HepG2 (cell line): ENCODE measurements around the gene IRF3. TPM values are rescaled to one million over a fixed set of nuclear protein-coding genes. Genes with fewer than 3 reads are reported as not detected.

Experiments used
- ATAC-seq: fragments of 200-7000 bp; cut with Tn5 transposase; 3 replicates; pipeline ENCODE4 v1.9.1; 2020; ENCODE audit warnings: mild to moderate bottlenecking, moderate library complexity
- BruUV-seq: library from RNA; stranded (reverse); fragments of 400-500 nt; replicated peaks from 2 replicates; lab custom pipeline; 2021; lab: Mats Ljungman, UMichigan
- CTCF ChIA-PET: fragments of 300-600 bp; formaldehyde crosslinking; extraction: SDS; loops from one replicate; lab custom pipeline; 2021; ENCODE audit warnings: low total read pairs, inconsistent platforms, low intra/inter-chr PET ratio; lab: Yijun Ruan, JAX
- POLR2A ChIA-PET: fragments of 350-600 bp; sonication (Branson Sonifier 250); formaldehyde crosslinking; loops from one replicate; lab custom pipeline; 2020; ENCODE audit warnings: antibody characterized with exemption, inconsistent platforms; lab: Yijun Ruan, JAX
- DNase-seq: peaks from one replicate; pipeline ENCODE4 v3.0.0-alpha.2; 2015; ENCODE audit warnings: low spot score
- FAIRE-seq: peaks from 3 replicates; lab custom pipeline; 2011; peaks lifted over from hg19 to GRCh38; lab: Jason Lieb, UNC
- H2AFZ ChIP-seq: one replicate; pipeline ENCODE4 v1.6.1; 2011; ENCODE audit warnings: low read length, inconsistent platforms
- H3K27ac ChIP-seq: fragments of 300-600 bp; 3 replicates; pipeline ENCODE4 v1.8.0; 2011; ENCODE audit warnings: mixed run types, mild to moderate bottlenecking, mixed read lengths, low read length, inconsistent platforms; ENCODE audit not compliant: insufficient read depth; ENCODE audit errors: extremely low read length
- H3K27me3 ChIP-seq, 2 experiments: fragments of 200-600 bp in 1 of 2; 2 replicates in 1 of 2; 3 replicates in 1 of 2; pipeline versions ENCODE4 v1.6.0 to v1.8.0; 2011; ENCODE audit warnings: low read length in 2 of 2, mild to moderate bottlenecking in 2 of 2, moderate library complexity in 2 of 2, inconsistent platforms in 1 of 2; ENCODE audit not compliant: insufficient read depth in 2 of 2, control insufficient read depth in 1 of 2
- H3K36me3 ChIP-seq, 2 experiments: fragments of 200-600 bp in 1 of 2; replicated peaks in 1 of 2; 2 replicates in 1 of 2; 3 replicates in 1 of 2; pipeline versions ENCODE4 v1.5.1 to v1.8.0; 2011; ENCODE audit warnings: low read length in 2 of 2, inconsistent platforms in 1 of 2; ENCODE audit not compliant: insufficient read depth in 2 of 2, control insufficient read depth in 1 of 2
- H3K4me1 ChIP-seq: 2 replicates; pipeline ENCODE4 v1.5.1; 2012; ENCODE audit warnings: low read length, inconsistent platforms; ENCODE audit not compliant: insufficient read depth
- H3K4me2 ChIP-seq: 2 replicates; pipeline ENCODE4 v1.6.0; 2011; ENCODE audit warnings: low read depth, low read length, inconsistent platforms
- H3K4me3 ChIP-seq, 3 experiments: fragments of 200-600 bp in 1 of 3; sonication (generic), shearing (Covaris generic) in 1 of 3; replicated peaks in 1 of 3; 2 replicates each; pipeline ENCODE4 v1.5.1; 2011 to 2016; ENCODE audit warnings: low read length in 3 of 3, inconsistent platforms in 2 of 3, low read depth in 2 of 3, mild to moderate bottlenecking in 2 of 3, control low read depth in 1 of 3, mixed read lengths in 1 of 3; ENCODE audit not compliant: insufficient read depth in 1 of 3
- H3K79me2 ChIP-seq: one replicate; pipeline ENCODE4 v1.6.1; 2011; ENCODE audit warnings: low read length, inconsistent platforms; ENCODE audit not compliant: insufficient read depth
- H3K9ac ChIP-seq: 2 replicates; pipeline ENCODE4 v1.6.0; 2011; ENCODE audit warnings: mild to moderate bottlenecking, low read depth, low read length, inconsistent platforms; ENCODE audit not compliant: insufficient read depth
- H3K9me3 ChIP-seq: 2 replicates; pipeline ENCODE4 v1.5.1; 2012; ENCODE audit warnings: mild to moderate bottlenecking, low read length
- H4K20me1 ChIP-seq: 2 replicates; pipeline ENCODE4 v1.6.0; 2011; ENCODE audit warnings: inconsistent platforms, mild to moderate bottlenecking, low read length, moderate library complexity; ENCODE audit not compliant: insufficient read depth
- AGO2 ChIP-seq: fragments of 200-400 bp; formaldehyde crosslinking; optimal IDR thresholded peaks from 2 replicates; pipeline ENCODE3; 2017; ENCODE audit warnings: mild to moderate bottlenecking, low read depth, low read length, moderate library complexity
- HBP1 ChIP-seq: IDR thresholded peaks from 2 replicates; pipeline ENCODE4 v1.6.1; 2016; ENCODE audit warnings: low read depth, control low read depth
- POLR2G ChIP-seq: fragments of 200-400 bp; formaldehyde crosslinking; IDR thresholded peaks from 2 replicates; pipeline ENCODE4 v1.6.1; 2018; ENCODE audit warnings: mild to moderate bottlenecking, low read depth, low read length, moderate library complexity
- RBM22 ChIP-seq: fragments of 200-400 bp; formaldehyde crosslinking; optimal IDR thresholded peaks from 2 replicates; pipeline ENCODE3; 2017; ENCODE audit warnings: mild to moderate bottlenecking, low read length, moderate library complexity
- SNAI1 ChIP-seq: sonication (generic); formaldehyde crosslinking; IDR thresholded peaks from 2 replicates; pipeline ENCODE4 v1.5.0; 2020; ENCODE audit warnings: mild to moderate bottlenecking, missing genetic modification reagents, borderline replicate concordance
- SSRP1 ChIP-seq: IDR thresholded peaks from 2 replicates; pipeline ENCODE4 v1.6.1; 2016; ENCODE audit warnings: control low read depth
- ZNF138 ChIP-seq: sonication (generic); formaldehyde crosslinking; IDR thresholded peaks from 2 replicates; pipeline ENCODE4 v1.5.0; 2020; ENCODE audit warnings: mild to moderate bottlenecking, low read depth, missing genetic modification reagents
- ZNF629 ChIP-seq: sonication (generic); formaldehyde crosslinking; conservative IDR thresholded peaks from 2 replicates; pipeline ENCODE4 v1.5.0; 2020; ENCODE audit warnings: missing genetic modification reagents
- ZSCAN31 ChIP-seq: sonication (generic); formaldehyde crosslinking; IDR thresholded peaks from 2 replicates; pipeline ENCODE4 v1.5.0; 2020; ENCODE audit warnings: low read depth, mild to moderate bottlenecking, missing genetic modification reagents
- WGBS: methylation state at CpG from one replicate; pipeline ENCODE4 v1.1.6; 2017; ENCODE audit warnings: low lambda C conversion rate; 5-methylcytosine and 5-hydroxymethylcytosine counted together
- in situ Hi-C: cut with HindIII; loops from 2 replicates; pipeline ENCODE4 v1.10.0; 2017; ENCODE audit warnings: low pct_unique_long_range_greater_than_20kb; ENCODE audit not compliant: extremely low pct_ligation_motif_present
- intact Hi-C: fragments of 100-400 bp; cut with micrococcal nuclease; formaldehyde crosslinking; loops from one replicate; pipeline ENCODE4 v1.10.0; 2022; ENCODE audit not compliant: unreplicated experiment
- polyA plus RNA-seq, 8 experiments: library from polyadenylated mRNA; depleted of rRNA in 3 of 8; stranded (reverse) in 7 of 8; unstranded in 1 of 8; fragments of >200 nt; fragmentation: Illumina TruSeq in 4 of 8; extraction: Trizol in 4 of 8; gene quantifications; 2 replicates each; pipeline versions ENCODE4 v1.2.1 to v1.2.3, GENCODE V29; 2011 to 2016; ENCODE audit warnings: low read depth in 4 of 8, missing spikeins in 1 of 8, mixed read lengths in 1 of 8; ENCODE audit not compliant: insufficient read depth in 1 of 8
- total RNA-seq, 5 experiments: library from RNA; depleted of rRNA; stranded (reverse); fragments of >200 nt; fragmentation: Illumina TruSeq; extraction: Trizol; gene quantifications; 2 replicates each; pipeline ENCODE4 v1.2.3, GENCODE V29; 2016; ENCODE audit warnings: low read depth in 1 of 5

Gene IRF3
- total and polyA plus RNA-seq, 2 of the 13 experiments (the other 11 are each of a cell fraction or from before 2014, with no cell fraction given): 61.9 to 65.5 TPM

GRCh38 chr19:49631610-49632192 lies 34.0 kb downstream of the IRF3 start:
- H3K9ac ChIP-seq: no peak overlapping the region
- H2AFZ ChIP-seq: no peak overlapping the region
- H3K36me3 ChIP-seq: peaks cover under 1 to 2% of the 10 kb centered on the region in 2 experiments; a peak in 1 of 5 replicates
- BruUV-seq: no TSS peak
- peaks cover 10% of the 10 kb centered on the region; the same call in 1 of the 2 replicates for H3K4me1 ChIP-seq
- no peak overlapping the region for H3K4me2 ChIP-seq
- H3K27ac ChIP-seq: no peak overlapping the region
- DNase-seq (no peak), ATAC-seq (0 out of 3 replicates have a peak, but pooled peaks have one; percentile 9), FAIRE-seq (no peak)
- H3K4me3 ChIP-seq: no peak overlapping the region
- no peaks in the 10 kb centered on the region for H3K27me3 ChIP-seq
- in situ Hi-C loops: no loop called here
- TF ChIP-seq ZNF629 (CRISPR knock-in tag) (peak; percentile 73), ZSCAN31 (CRISPR knock-in tag) (no peak)
- ChIA-PET POLR2A (interaction anchor here (1.0 kb wide), 1 partner anchor 9 kb away, joined by 5 read pairs; no protein-coding TSS in a partner anchor), CTCF (no interaction called here)
- no peaks in the 10 kb centered on the region for H4K20me1 ChIP-seq
- H3K79me2 ChIP-seq: no peaks in the 10 kb centered on the region
- WGBS: 83% methylated on average over 19 of the region's 19 CpGs
- H3K9me3 ChIP-seq: no peaks in the 10 kb centered on the region
- intact Hi-C loops: loop anchor here (1.0 kb wide), 1 partner anchor 15 kb away; no protein-coding TSS in a partner anchor

GRCh38 chr19:49631014-49631588 lies 34.6 kb downstream of the IRF3 start:
- H2AFZ ChIP-seq: no peak overlapping the region
- no peaks in the 10 kb centered on the region for H3K27me3 ChIP-seq
- H3K27ac ChIP-seq: no peak overlapping the region
- H3K79me2 ChIP-seq: no peaks in the 10 kb centered on the region
- in situ Hi-C loops (no loop called here), intact Hi-C loops (loop anchor here (1.0 kb wide), 1 partner anchor 15 kb away; no protein-coding TSS in a partner anchor)
- 59% methylated on average over 7 of the region's 9 CpGs for WGBS
- DNase-seq (no peak), ATAC-seq (no peak), FAIRE-seq (no peak)
- peaks cover 10% of the 10 kb centered on the region; the same call in 1 of the 2 replicates for H3K4me1 ChIP-seq
- ChIA-PET CTCF (no interaction called here), POLR2A (interaction anchor here (1.1 kb wide), 1 partner anchor 9 kb away, joined by 5 read pairs; the partner anchor contains the start of gene RRAS)
- H4K20me1 ChIP-seq: no peaks in the 10 kb centered on the region
- TF ChIP-seq HBP1 (no peak), POLR2G (0 out of 2 replicates have a peak, but pooled peaks have one; percentile 31), SNAI1 (CRISPR knock-in tag) (no peak), ZNF138 (CRISPR knock-in tag) (no peak), RBM22 (peak; percentile 24), AGO2 (peak; percentile 19), SSRP1 (CRISPR knock-in tag) (peak; percentile 14; the same call in 1 of the 2 replicates)
- no peak overlapping the region for H3K4me3 ChIP-seq
- H3K9me3 ChIP-seq: no peaks in the 10 kb centered on the region
- no peak overlapping the region for H3K9ac ChIP-seq
- peaks cover 1 to 5% of the 10 kb centered on the region in 2 experiments; a peak in 1 of 5 replicates for H3K36me3 ChIP-seq
- TSS peak; percentile 48 for BruUV-seq
- H3K4me2 ChIP-seq: no peak overlapping the region
